Measurements from ENCODE around the gene NPC2.
A peak's percentile ranks its signal among the peaks of the same experiment; 100 is the strongest.

NPC2 gene

GRCh38 chr14:74535756-74536325 is 42.7 kb upstream of the NPC2 start:
- POLR2A ChIA-PET, result no interaction called here
- CTCF ChIA-PET, result interaction anchor here (0.6 kb wide), 1 partner anchor 329 kb away, joined by 3 read pairs; no protein-coding TSS in a partner anchor
- TF ChIP-seq ZNF384 (IDR thresholded peaks at IDR 0.05) (no peak), NFRKB (IDR thresholded peaks at IDR 0.05) (no peak), LEF1 (IDR thresholded peaks at IDR 0.05; ENCODE audit: borderline replicate concordance) (no peak), CTBP1 (IDR thresholded peaks at IDR 0.05; ENCODE audit: borderline replicate concordance) (no peak), SP1 (IDR thresholded peaks at IDR 0.05) (no peak), ARNT (IDR thresholded peaks at IDR 0.05) (no peak), HDGF (IDR thresholded peaks at IDR 0.05; ENCODE audit: borderline replicate concordance) (no peak), SUZ12 (IDR thresholded peaks at IDR 0.05) (no peak), L3MBTL2 (conservative IDR thresholded peaks at IDR 0.05) (no peak), FOXA1 (IDR thresholded peaks at IDR 0.05) (no peak)
- no peak for DNase-seq (ENCODE audit: extremely low spot score)

GRCh38 chr14:74533576-74533975 is 40.5 kb upstream of the NPC2 start:
- POLR2A ChIA-PET, result no interaction called here
- TF ChIP-seq SUZ12 (IDR thresholded peaks at IDR 0.05), result no peak
- no peak for TF ChIP-seq LEF1 (IDR thresholded peaks at IDR 0.05; ENCODE audit: borderline replicate concordance)
- TF ChIP-seq PKNOX1 (IDR thresholded peaks at IDR 0.05), result no peak
- no peak for TF ChIP-seq ZNF384 (IDR thresholded peaks at IDR 0.05)
- TF ChIP-seq TARDBP (IDR thresholded peaks at IDR 0.05), result no peak
- no peak for TF ChIP-seq NFRKB (IDR thresholded peaks at IDR 0.05)
- no peak for TF ChIP-seq CTBP1 (IDR thresholded peaks at IDR 0.05; ENCODE audit: borderline replicate concordance)
- no peak for TF ChIP-seq FOXA1 (IDR thresholded peaks at IDR 0.05)
- no peak for TF ChIP-seq FOXM1 (IDR thresholded peaks at IDR 0.05; ENCODE audit: borderline replicate concordance)
- no peak for TF ChIP-seq ARNT (IDR thresholded peaks at IDR 0.05)
- TF ChIP-seq ELF4 (IDR thresholded peaks at IDR 0.05), result no peak
- no peak for DNase-seq (ENCODE audit: extremely low spot score)
- CTCF ChIA-PET, result no interaction called here

- DNase-seq (ENCODE audit: extremely low spot score), result no peak
- POLR2A ChIA-PET, result no interaction called here
- CTCF ChIA-PET, result interaction anchor here (0.8 to 1.5 kb wide), 3 partner anchors 10 to 86 kb away, joined by 7 to 11 read pairs (median 9); no protein-coding TSS in a partner anchor
- TF ChIP-seq FOXK2 (IDR thresholded peaks at IDR 0.05) (no peak), CTBP1 (IDR thresholded peaks at IDR 0.05; ENCODE audit: borderline replicate concordance) (no peak), BHLHE40 (IDR thresholded peaks at IDR 0.05; ENCODE audit: borderline replicate concordance) (no peak), TARDBP (IDR thresholded peaks at IDR 0.05) (no peak), PKNOX1 (IDR thresholded peaks at IDR 0.05) (no peak), SUZ12 (IDR thresholded peaks at IDR 0.05) (no peak), ZNF384 (IDR thresholded peaks at IDR 0.05) (no peak), FOXA1 (IDR thresholded peaks at IDR 0.05) (no peak), FOXM1 (IDR thresholded peaks at IDR 0.05; ENCODE audit: borderline replicate concordance) (no peak), L3MBTL2 (conservative IDR thresholded peaks at IDR 0.05) (no peak), HDGF (IDR thresholded peaks at IDR 0.05; ENCODE audit: borderline replicate concordance) (no peak), NFRKB (IDR thresholded peaks at IDR 0.05) (no peak), SP1 (IDR thresholded peaks at IDR 0.05) (no peak), ELF4 (IDR thresholded peaks at IDR 0.05) (no peak), LEF1 (IDR thresholded peaks at IDR 0.05; ENCODE audit: borderline replicate concordance) (no peak), ARNT (IDR thresholded peaks at IDR 0.05) (no peak)
These were observed 39.1 kb upstream of the NPC2 start for GRCh38 chr14:74532246-74532645.

GRCh38 chr14:74531467-74531866 is 38.4 kb upstream of the NPC2 start:
- DNase-seq (ENCODE audit: extremely low spot score), result peak; percentile 58
- ChIA-PET POLR2A (no interaction called here), CTCF (interaction anchor here (0.6 to 1.5 kb wide), 7 partner anchors 9 to 87 kb away, joined by 3 to 9 read pairs (median 5); no protein-coding TSS in a partner anchor)
- TF ChIP-seq BHLHE40 (IDR thresholded peaks at IDR 0.05; ENCODE audit: borderline replicate concordance) (no peak), L3MBTL2 (conservative IDR thresholded peaks at IDR 0.05) (no peak), CTBP1 (IDR thresholded peaks at IDR 0.05; ENCODE audit: borderline replicate concordance) (no peak), FOXK2 (IDR thresholded peaks at IDR 0.05) (no peak)

GRCh38 chr14:74531006-74531405 is 37.9 kb upstream of the NPC2 start:
- DNase-seq (ENCODE audit: extremely low spot score), result no peak
- POLR2A ChIA-PET, result no interaction called here
- TF ChIP-seq ELF4 (IDR thresholded peaks at IDR 0.05) (no peak), SUZ12 (IDR thresholded peaks at IDR 0.05) (no peak), TARDBP (IDR thresholded peaks at IDR 0.05) (no peak), L3MBTL2 (conservative IDR thresholded peaks at IDR 0.05) (no peak), NFRKB (IDR thresholded peaks at IDR 0.05) (no peak), FOXK2 (IDR thresholded peaks at IDR 0.05) (no peak), PKNOX1 (IDR thresholded peaks at IDR 0.05) (no peak), ZNF384 (IDR thresholded peaks at IDR 0.05) (no peak), BHLHE40 (IDR thresholded peaks at IDR 0.05; ENCODE audit: borderline replicate concordance) (no peak)
- CTCF ChIA-PET, result interaction anchor here (1.1 to 1.5 kb wide), 4 partner anchors 16 to 88 kb away, joined by 3 to 9 read pairs (median 6); no protein-coding TSS in a partner anchor

GRCh38 chr14:74528886-74529285 is 35.8 kb upstream of the NPC2 start:
- DNase-seq (ENCODE audit: extremely low spot score), result no peak
- CTCF ChIA-PET, result interaction anchor here (0.8 kb wide), 1 partner anchor 115 kb away, joined by 3 read pairs; no protein-coding TSS in a partner anchor
- TF ChIP-seq BHLHE40 (IDR thresholded peaks at IDR 0.05; ENCODE audit: borderline replicate concordance) (no peak), NFRKB (IDR thresholded peaks at IDR 0.05) (no peak), ELF4 (IDR thresholded peaks at IDR 0.05) (no peak), PKNOX1 (IDR thresholded peaks at IDR 0.05) (no peak), FOXK2 (IDR thresholded peaks at IDR 0.05) (no peak), CTBP1 (IDR thresholded peaks at IDR 0.05; ENCODE audit: borderline replicate concordance) (no peak), SUZ12 (IDR thresholded peaks at IDR 0.05) (no peak), HDGF (IDR thresholded peaks at IDR 0.05; ENCODE audit: borderline replicate concordance) (no peak), FOXM1 (IDR thresholded peaks at IDR 0.05; ENCODE audit: borderline replicate concordance) (no peak)
- POLR2A ChIA-PET, result no interaction called here

All from HEK293T (cell line).